GM18498 (cell line): ENCODE measurements around the gene KCTD19.
A peak's percentile ranks its signal among the peaks of the same experiment; 100 is the strongest.

Source experiments
- ATAC-seq: cut with Tn5 transposase; IDR thresholded peaks from one replicate; pipeline ENCODE4 v1.9.1; 2021; ENCODE audit warnings: mild to moderate bottlenecking, moderate library complexity; ENCODE audit not compliant: unreplicated experiment

KCTD19 gene

DNA sequence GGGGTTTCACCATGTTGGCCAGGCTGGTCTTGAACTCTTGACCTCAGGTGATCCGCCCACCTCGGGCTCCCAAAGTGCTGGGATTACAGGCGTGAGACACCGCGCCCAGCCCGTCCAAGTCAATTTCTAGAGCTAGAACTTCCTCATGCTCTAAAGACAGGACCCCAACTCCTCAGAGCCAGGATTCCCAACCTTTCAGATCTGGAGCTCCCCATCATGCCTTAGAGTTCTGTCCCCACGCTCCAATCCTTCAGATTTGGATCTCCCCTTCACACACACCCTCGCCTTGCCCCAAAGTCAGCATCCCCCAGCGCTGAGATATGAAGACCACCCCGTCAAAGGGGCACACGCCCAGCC, 448 bp downstream of the KCTD19 start:
- no peak for ATAC-seq

DNA sequence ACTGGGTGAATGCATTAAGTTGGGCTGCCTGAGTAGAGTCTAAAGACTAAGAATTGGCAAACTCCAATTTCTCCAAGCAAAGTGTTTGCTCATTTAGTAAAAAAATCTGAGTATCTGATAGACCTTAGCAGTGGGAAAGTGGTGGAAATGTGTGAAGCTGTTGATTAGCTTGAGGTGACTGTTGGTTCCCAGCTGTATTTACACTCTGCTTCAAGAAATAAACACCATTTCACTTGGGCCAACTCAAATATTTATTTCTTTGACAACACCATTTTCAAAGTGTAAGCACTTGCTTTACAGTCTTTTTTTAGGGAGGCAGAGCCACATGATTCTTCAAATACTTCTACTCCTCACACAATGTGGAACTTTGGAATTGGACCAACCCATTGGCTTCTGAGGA, 8.7 kb downstream of the KCTD19 start:
- no peak for ATAC-seq

DNA sequence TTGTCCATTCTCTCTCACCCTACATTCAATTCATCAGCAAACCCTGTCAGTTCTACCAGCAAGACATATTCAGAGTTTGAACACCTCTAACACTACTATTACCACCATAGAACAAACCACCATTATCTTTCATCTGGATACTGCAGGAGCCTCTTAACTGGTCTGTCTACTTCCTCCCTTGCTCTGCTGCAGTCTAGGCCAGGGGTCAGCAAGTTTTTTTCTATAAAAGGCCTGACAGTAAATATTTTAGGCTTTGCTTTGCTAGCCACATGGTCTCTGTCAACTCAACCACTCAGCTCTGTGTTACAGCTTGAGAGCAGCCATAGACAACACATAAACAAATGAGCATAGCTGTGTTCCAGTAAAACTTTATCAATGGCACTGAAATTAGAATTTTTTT, 13.8 kb downstream of the KCTD19 start:
- no peak for ATAC-seq

DNA sequence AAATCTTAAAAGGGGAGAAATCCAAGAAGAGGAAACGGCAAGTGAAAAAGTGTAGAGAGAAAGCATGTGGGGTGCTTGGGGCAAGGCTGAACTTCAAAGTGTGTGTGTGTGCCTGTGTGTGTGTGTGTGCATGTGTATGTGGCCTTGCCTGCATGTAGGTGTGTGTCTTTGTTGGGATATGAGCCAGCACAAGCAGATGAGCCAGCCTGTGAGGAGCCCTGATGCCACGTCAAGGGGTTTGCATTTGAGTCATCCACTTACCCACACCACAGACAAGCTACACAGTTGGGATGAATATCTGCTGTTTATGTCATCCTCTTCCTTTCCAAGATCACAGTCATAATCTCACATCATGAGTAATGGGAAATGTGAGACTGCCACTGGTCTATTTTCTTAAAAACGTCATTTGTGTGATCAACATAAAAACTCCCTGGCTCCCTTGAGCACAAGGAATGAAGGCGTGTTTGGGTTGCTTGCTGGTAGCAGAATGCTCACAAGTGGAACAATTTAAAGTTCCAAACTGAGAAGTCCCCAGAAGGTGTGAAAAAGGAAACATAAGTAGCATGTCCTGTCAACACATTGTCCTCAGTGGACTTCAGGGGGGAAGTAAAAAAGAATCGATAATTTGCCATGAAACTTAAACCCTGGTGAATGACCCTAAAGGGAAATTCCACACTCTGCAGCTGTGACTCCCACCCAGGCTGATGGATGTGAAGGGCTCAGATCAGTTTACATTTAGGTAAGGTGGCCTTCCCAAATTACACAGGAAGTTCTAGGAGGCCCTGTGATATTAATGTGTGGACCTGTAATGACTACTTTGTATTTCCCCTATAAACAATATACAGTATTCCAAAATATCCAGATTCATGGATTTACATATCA, 14.7 kb downstream of the KCTD19 start:
- peak; percentile 86 for ATAC-seq

DNA sequence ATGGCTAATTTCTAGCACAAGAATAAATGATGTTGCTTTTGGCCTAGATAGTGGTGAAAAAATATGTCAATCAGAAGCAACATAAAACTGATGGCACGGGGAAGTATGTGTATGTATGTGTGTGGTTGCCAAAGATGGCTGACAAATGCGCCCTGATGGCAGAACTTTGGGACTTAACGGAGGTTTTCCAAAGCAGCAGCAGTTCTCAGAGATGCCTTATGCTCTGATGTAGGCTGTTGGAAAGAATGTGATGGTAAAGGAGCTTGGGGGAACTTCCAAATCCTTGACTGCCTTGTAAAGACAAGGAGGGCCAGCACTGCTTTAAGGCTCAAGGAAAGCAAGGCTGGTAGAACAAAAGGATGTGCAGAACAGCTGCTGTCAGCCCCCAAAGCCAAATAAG, 16.0 kb downstream of the KCTD19 start:
- ATAC-seq = no peak

DNA sequence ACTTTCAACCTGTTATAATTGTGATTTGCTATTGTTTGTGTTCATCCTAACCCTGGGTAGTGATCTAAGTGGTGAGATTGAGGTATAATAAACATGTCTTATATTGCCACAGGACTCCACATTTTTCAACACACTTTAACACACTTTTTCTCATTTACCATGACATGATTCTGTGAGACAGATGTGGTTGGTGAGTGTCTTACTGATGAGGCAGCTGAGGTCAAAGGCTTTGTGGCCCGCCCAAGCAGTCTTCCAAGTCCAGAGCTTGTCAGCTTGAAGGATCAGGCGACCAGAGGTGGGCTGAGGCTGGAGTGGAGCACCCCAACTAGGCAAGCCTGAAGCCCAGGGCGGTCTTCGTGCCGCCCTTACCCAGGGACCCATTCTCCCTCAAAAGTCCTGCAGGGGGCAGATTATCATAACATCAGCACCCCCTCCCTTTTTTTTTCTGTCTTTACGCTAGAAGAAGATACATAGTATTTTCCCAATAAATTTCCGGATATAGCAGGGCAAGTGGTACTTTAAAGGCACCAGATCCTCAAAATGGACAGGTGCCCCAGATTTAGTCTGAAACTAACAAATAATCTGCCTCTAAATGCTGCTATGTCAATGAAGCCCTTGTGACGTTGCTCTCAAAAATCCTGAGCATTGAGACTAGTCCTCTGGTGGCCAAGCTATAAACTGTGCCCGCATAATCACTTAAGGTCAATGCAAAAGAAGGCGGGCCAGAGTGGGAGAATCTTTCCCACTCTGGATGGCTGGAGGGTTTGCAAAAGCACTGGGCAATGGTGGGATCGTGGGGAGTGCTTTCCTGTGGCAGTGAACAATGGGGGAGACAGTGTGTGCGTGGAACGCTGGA, 21.1 kb downstream of the KCTD19 start:
- no peak for ATAC-seq

DNA sequence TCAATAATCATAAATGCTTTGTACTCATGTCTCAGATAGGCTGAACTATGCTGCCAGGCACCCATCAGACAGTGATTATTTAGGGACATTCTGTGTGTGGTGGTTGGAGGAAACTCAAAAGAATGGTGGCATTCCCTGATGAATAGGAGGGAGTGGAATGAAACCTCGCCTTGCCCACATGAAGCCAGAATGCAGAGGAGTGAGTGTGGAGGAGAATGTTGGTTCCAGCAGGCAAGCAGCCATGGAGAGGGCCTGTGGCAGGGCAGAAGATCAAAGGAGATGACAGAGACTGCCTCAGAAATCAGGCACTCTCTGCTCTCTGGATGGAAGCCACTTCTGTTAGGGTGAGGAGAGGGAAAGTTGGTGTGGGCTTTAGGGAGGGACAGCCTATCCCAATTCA, 22.5 kb downstream of the KCTD19 start:
- ATAC-seq = no peak

DNA sequence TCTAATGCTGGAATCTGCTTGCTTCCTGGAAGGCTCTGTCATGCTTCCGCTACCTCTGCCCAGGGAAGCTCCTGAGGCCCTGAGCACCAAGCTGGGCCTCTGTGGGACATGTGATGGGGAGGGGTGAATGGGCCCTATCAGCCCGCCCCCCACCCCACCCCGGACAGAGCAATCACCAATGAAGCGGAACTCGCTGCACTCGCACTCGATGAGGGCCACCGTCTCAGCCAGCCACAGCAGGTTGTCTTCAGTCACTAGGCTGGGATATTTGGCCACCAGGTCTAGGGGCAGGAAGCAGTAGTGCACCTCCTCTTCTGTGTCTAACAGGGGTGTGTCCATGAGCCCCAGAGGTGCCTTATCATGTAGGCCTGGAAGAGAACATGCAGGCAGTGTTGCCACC, 23.6 kb downstream of the KCTD19 start:
- no peak for ATAC-seq

DNA sequence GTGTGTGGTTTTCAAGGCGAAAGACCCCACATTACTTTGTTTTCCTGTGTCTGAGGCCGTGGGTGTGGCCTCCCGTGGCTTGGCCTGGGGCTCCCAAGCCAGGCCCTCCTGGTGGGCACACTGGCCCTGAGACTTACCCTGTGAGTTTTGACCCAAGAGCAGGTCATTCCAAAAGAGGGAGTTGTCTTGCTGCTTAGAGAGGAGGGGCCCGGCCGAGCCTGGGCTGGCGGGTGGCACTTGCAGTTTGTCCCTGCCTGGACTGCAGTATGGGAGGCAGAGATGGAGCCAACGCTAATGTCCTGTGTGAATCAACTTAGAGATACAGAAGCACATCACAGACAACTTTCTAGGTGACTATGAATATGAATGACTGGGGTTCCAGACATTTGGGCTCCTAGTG, 24.5 kb downstream of the KCTD19 start:
- ATAC-seq = no peak

DNA sequence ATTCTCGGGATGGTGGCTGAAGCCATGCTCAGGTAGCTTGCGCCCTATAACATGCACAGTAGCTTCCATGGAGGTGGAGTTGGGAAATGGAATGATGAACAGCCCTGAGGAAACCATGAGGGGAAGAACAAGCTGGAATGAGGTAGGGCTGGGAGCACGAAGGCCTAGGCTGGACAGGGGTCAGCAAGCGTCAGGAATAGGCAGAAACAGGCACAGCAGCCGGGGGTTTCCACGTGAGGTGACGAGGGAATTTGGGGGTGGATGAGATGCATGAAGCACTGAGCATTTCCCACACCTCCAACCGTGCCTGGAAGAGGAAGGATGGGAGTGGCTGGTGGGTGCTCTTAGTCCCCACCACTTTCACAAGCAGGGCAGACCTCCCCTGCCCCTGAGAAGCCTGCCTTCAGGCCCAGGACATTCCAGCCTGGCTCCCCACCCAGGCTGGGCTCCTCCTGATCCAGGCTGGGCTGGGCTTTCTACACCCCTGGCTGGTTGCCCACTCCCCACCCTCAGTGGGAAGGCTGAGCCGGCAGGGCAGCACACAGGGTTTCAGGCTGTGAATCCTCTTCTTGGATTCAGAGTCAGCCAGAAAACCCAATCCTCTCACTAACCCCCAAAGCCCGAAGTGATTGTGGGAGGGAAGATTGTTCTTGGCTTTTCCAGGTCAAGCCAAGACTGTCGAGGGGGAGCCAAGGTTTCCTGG, 25.3 kb downstream of the KCTD19 start:
- no peak for ATAC-seq

DNA sequence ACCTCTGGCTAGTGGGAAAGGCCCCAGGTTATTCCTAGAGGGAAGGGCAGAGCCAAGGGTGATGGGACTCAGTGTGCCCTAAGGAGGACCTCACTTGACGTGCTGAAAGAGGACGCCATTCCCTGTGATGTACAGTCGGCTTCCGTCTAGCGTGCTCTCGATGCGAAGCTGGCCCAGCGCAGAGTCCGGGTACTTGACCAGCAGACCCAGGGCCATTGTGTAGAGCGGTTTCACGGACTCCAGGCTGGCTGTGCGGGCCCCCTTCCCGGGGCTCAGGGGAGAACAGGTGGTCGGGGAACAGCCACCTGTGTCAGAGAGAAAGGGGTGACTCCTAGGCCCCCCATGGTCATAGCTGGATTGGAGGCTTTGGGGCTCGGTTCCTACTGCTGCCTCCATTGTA, 27.3 kb downstream of the KCTD19 start:
- ATAC-seq = no peak

DNA sequence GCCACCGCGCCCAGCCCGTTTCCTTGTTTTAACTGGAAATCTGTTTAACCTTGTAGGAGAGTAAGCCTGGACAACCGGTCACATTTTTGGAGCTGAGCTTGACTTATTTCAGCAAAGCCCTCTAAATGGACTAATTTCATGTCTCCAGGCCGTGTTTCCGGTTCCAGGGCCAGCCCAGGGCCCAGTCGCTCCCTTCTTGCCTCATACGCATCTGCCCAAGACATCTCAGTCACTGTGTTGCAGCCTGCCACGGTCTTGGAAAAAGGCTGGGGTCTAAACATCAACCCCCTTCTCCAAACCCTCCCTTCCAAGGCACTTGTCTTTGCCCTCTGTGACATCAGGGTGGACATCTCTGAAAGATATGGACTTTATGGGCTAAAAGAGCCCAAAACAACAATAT, 28.3 kb downstream of the KCTD19 start:
- ATAC-seq = no peak

DNA sequence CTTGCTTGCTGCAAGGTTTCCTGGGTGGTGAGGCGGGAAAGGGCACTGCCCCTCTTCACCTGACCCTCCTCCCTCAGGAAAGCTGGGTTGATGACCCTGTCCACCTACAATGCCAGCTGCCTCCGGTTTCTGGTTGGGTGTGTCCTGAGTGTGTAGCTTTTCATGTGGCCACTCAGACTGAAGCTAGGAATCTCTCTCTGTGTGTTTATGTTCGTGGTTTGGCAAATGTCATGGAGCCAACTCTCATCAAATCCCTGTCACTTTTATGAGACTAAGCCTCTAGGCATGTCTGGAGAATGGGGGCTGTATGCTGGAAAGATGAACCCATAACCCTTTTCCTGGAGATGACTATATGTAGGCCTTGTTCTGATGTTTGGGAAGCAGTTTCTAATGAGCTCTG, 30.1 kb downstream of the KCTD19 start:
- ATAC-seq = no peak

DNA sequence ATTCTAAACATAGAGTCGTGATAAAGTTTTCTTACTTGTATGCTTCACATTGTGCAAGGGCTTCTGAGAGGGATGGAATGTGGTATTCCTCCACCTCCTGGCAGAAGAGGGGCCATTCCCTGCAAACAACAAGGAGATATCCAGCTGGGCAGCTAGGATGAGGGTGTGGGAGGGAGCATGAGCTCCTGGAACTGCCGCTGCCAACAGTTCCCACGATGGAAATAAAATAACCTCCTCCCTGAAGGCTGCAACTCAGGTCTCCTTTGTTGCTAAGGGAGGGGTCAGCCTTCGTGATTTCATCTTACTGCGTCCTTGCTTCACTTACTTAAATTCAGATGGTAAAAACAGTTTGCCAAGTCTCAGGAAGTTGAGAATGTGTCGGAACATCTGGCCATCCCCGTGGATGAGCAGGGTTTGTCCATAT, 31.6 kb downstream of the KCTD19 start:
- ATAC-seq = no peak

DNA sequence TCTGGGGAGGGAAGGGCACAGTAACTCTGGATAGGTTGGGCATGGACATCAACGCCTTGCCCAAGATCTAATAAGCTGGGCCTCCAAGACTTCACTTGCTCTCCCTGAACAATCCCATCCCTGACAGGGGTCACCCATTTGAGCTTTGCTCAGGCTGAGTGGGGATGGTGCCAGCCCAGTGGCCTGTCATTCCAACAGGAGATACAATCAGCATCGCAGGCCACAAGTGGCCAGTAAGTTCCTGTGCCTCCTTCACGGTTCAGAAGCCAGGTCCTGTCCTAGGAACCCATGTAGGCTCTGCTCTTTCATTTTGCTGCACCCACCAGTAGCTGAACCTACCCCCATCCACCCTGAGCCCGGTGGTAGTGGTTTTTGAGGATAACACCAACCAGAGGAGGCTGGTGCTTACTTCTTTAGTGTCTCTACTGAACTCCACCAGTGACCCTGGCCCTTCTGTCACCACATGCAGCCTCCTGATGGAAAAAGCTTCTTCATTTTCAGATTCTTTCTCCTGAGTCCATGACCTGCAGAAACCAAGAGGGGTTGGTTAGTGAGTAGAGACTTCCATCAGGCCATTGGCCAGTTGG, 32.3 kb downstream of the KCTD19 start:
- ATAC-seq = no peak

DNA sequence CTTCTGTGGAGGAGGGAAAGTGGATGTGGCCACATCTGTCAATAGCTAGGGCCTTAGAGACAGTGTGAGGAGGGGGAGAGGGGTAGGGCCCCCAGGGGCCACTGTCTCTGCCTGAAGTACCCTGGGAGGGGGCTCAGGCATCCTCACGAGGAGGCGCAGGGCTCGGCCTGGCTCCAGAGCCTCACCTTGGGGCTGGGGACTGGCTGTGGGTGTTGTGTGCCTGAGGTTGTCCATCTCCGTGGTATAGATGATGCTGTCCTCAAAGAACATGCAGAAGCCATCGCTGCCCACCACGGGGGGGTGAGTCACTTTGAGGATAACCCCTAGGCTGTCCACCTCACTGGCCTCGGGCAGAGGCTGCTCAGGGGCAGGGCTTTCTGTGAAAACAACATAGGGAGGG, 35.1 kb downstream of the KCTD19 start:
- ATAC-seq = no peak

DNA sequence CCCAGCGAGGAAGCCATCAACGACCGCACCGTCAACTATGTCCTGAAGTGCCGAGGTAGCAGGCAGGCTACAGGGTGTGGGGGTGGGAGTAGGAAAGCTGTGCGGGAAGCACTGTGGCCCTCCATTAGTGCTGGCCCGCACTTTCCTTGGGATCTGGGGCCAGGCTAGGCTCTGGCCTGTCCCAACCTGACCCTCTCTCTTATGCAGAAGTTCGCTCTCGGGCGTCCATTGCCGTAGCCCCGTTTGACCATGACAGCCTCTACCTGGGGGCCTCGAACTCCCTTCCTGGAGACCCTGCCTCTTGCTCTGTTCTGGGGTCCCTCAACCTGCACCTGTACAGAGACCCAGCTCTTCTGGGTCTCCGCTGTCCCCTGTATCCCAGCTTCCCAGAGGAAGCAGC, 38.6 kb downstream of the KCTD19 start:
- no peak for ATAC-seq

DNA sequence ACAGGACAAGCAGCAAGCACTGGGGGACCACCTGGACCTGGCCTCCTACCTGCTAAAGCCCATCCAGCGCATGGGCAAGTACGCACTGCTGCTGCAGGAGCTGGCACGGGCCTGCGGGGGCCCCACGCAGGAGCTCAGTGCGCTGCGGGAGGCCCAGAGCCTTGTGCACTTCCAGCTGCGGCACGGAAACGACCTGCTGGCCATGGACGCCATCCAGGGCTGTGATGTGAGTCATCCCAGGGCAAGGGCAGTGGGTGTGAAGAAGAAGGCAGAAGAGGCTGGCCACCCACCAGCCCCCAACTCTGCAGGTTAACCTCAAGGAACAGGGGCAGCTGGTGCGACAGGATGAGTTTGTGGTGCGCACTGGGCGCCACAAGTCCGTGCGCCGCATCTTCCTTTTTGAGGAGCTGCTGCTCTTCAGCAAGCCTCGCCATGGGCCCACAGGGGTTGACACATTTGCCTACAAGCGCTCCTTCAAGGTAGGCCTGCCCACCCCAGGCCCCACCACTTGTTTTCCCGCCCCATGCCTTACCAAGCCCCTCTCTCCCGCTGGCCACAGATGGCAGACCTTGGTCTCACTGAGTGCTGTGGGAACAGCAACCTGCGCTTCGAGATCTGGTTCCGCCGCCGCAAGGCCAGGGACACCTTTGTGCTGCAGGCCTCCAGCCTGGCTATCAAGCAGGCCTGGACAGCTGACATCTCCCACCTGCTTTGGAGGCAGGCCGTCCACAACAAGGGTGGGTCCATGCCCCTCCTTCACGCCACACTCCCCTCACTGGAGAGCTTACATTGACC, 39.9 kb downstream of the KCTD19 start:
- ATAC-seq = no peak

DNA sequence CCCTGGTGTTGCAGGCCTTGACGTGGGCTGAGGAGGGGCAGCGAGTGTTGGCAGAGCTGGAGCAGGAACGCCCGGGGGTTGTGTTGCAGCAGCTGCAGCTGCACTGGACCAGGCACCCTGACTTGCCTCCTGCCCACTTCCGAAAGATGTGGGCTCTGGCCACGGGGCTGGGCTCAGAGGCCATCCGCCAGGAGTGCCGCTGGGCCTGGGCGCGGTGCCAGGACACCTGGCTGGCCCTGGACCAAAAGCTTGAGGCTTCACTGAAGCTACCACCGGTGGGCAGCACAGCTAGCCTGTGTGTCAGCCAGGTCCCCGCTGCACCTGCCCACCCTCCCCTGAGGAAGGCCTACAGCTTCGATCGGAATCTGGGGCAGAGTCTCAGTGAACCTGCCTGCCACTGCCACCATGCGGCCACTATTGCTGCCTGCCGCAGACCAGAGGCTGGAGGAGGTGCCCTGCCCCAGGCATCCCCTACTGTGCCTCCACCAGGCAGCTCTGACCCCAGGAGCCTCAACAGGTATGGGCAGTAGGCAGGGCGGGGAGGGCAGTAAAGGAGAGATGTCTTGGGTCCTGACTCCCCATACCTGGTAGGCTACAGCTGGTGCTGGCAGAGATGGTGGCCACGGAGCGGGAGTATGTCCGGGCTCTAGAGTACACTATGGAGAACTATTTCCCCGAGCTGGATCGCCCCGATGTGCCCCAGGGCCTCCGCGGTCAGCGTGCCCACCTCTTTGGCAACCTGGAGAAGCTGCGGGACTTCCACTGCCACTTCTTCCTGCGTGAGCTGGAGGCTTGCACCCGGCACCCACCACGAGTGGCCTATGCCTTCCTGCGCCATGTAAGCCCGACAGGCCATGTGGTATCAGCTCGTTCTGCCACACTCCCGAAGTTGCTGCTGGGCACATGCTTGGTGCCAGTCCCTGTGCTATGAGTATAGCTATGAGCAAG, 41.6 kb downstream of the KCTD19 start:
- no peak for ATAC-seq
